ENCODE results near the gene HSP90AA1.

DNA sequence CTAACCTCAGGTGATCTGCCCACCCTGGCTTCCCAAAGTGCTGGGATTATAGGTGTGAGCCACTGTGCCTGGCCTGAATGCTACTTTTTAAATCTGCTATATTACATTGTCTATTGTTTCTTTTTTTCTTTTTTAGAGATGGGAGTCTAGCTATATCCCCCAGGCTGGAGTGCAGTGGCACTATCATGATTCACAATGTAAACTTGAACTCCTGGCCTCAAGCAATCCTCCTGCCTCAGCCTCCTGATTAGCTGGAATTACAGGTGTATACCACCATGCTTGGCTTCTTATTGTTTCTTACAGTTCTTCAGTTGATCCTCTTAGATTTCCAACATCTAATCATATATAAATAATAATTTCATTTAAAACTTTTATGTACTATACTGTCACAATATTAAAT, 37.6 kb upstream of the HSP90AA1 start:
- TF ChIP-seq, protein P1, sequence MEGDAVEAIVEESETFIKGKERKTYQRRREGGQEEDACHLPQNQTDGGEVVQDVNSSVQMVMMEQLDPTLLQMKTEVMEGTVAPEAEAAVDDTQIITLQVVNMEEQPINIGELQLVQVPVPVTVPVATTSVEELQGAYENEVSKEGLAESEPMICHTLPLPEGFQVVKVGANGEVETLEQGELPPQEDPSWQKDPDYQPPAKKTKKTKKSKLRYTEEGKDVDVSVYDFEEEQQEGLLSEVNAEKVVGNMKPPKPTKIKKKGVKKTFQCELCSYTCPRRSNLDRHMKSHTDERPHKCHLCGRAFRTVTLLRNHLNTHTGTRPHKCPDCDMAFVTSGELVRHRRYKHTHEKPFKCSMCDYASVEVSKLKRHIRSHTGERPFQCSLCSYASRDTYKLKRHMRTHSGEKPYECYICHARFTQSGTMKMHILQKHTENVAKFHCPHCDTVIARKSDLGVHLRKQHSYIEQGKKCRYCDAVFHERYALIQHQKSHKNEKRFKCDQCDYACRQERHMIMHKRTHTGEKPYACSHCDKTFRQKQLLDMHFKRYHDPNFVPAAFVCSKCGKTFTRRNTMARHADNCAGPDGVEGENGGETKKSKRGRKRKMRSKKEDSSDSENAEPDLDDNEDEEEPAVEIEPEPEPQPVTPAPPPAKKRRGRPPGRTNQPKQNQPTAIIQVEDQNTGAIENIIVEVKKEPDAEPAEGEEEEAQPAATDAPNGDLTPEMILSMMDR (conservative IDR thresholded peaks at IDR 0.05; ENCODE audit: low read depth in 2 of 2), result no peak
- TF ChIP-seq EZH2 (IDR thresholded peaks at IDR 0.05; ENCODE audit: low read depth, unreplicated experiment) (no peak), POLR2AphosphoS5 (IDR thresholded peaks at IDR 0.05; ENCODE audit: low read depth) (no peak)
- TF ChIP-seq, protein P2, sequence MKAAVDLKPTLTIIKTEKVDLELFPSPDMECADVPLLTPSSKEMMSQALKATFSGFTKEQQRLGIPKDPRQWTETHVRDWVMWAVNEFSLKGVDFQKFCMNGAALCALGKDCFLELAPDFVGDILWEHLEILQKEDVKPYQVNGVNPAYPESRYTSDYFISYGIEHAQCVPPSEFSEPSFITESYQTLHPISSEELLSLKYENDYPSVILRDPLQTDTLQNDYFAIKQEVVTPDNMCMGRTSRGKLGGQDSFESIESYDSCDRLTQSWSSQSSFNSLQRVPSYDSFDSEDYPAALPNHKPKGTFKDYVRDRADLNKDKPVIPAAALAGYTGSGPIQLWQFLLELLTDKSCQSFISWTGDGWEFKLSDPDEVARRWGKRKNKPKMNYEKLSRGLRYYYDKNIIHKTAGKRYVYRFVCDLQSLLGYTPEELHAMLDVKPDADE (IDR thresholded peaks at IDR 0.05), result no peak
- TF ChIP-seq, protein P3, sequence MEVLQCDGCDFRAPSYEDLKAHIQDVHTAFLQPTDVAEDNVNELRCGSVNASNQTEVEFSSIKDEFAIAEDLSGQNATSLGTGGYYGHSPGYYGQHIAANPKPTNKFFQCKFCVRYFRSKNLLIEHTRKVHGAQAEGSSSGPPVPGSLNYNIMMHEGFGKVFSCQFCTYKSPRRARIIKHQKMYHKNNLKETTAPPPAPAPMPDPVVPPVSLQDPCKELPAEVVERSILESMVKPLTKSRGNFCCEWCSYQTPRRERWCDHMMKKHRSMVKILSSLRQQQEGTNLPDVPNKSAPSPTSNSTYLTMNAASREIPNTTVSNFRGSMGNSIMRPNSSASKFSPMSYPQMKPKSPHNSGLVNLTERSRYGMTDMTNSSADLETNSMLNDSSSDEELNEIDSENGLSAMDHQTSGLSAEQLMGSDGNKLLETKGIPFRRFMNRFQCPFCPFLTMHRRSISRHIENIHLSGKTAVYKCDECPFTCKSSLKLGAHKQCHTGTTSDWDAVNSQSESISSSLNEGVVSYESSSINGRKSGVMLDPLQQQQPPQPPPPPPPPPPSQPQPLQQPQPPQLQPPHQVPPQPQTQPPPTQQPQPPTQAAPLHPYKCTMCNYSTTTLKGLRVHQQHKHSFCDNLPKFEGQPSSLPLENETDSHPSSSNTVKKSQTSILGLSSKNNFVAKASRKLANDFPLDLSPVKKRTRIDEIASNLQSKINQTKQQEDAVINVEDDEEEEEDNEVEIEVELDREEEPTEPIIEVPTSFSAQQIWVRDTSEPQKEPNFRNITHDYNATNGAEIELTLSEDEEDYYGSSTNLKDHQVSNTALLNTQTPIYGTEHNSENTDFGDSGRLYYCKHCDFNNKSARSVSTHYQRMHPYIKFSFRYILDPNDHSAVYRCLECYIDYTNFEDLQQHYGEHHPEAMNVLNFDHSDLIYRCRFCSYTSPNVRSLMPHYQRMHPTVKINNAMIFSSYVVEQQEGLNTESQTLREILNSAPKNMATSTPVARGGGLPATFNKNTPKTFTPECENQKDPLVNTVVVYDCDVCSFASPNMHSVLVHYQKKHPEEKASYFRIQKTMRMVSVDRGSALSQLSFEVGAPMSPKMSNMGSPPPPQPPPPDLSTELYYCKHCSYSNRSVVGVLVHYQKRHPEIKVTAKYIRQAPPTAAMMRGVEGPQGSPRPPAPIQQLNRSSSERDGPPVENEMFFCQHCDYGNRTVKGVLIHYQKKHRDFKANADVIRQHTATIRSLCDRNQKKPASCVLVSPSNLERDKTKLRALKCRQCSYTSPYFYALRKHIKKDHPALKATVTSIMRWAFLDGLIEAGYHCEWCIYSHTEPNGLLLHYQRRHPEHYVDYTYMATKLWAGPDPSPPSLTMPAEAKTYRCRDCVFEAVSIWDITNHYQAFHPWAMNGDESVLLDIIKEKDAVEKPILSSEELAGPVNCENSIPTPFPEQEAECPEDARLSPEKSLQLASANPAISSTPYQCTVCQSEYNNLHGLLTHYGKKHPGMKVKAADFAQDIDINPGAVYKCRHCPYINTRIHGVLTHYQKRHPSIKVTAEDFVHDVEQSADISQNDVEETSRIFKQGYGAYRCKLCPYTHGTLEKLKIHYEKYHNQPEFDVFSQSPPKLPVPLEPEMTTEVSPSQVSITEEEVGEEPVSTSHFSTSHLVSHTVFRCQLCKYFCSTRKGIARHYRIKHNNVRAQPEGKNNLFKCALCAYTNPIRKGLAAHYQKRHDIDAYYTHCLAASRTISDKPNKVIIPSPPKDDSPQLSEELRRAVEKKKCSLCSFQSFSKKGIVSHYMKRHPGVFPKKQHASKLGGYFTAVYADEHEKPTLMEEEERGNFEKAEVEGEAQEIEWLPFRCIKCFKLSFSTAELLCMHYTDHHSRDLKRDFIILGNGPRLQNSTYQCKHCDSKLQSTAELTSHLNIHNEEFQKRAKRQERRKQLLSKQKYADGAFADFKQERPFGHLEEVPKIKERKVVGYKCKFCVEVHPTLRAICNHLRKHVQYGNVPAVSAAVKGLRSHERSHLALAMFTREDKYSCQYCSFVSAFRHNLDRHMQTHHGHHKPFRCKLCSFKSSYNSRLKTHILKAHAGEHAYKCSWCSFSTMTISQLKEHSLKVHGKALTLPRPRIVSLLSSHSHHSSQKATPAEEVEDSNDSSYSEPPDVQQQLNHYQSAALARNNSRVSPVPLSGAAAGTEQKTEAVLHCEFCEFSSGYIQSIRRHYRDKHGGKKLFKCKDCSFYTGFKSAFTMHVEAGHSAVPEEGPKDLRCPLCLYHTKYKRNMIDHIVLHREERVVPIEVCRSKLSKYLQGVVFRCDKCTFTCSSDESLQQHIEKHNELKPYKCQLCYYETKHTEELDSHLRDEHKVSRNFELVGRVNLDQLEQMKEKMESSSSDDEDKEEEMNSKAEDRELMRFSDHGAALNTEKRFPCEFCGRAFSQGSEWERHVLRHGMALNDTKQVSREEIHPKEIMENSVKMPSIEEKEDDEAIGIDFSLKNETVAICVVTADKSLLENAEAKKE (CRISPR knock-in tag; IDR thresholded peaks at IDR 0.05), result no peak

All from GM23338 (cell line).